ENCODE data around the gene SLC1A3.

DNA sequence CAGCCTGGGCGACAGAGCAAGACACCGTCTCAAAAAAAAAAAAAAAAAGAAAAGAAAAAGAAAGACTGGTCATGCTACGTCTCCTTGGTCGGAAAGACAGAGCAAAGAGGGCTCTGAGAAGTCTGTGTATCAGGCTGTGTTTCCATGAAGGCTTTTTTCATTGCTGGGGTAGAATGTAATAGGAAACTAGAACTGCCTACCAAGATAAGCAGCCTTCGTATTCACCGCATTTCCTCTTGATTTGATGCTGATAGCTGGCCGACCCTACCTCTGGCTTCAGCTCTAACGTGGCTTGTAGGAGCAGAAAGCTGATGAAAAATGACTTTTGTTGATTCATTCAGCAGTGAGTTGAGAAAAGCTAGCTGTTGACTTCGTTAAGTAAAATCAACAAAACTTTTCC, 17.4 kb downstream of the SLC1A3 start:
- TF ChIP-seq, protein P1, sequence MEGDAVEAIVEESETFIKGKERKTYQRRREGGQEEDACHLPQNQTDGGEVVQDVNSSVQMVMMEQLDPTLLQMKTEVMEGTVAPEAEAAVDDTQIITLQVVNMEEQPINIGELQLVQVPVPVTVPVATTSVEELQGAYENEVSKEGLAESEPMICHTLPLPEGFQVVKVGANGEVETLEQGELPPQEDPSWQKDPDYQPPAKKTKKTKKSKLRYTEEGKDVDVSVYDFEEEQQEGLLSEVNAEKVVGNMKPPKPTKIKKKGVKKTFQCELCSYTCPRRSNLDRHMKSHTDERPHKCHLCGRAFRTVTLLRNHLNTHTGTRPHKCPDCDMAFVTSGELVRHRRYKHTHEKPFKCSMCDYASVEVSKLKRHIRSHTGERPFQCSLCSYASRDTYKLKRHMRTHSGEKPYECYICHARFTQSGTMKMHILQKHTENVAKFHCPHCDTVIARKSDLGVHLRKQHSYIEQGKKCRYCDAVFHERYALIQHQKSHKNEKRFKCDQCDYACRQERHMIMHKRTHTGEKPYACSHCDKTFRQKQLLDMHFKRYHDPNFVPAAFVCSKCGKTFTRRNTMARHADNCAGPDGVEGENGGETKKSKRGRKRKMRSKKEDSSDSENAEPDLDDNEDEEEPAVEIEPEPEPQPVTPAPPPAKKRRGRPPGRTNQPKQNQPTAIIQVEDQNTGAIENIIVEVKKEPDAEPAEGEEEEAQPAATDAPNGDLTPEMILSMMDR (conservative IDR thresholded peaks at IDR 0.05; ENCODE audit: low read length), result no peak
- TF ChIP-seq EZH2phosphoT487 (IDR thresholded peaks at IDR 0.05; ENCODE audit: borderline replicate concordance), result no peak
